Measurements from ENCODE around the gene TTLL11. TPM values are rescaled to one million over a fixed set of nuclear protein-coding genes. Genes with fewer than 3 reads are reported as not detected.
"Not testable (repeated sequence)": the region's sequence is repeated elsewhere in the genome, so short reads cannot be mapped to it uniquely, and the experiment has no call there.

The TTLL11 gene
- total RNA-seq, 1 donor from 2014 or later = 3.6 TPM

- Mint-ChIP-seq H3K36me3 (ENCODE audit: low read depth) (peaks cover 5% of the 10 kb centered on the region), H3K9me3 (peaks cover 5% of the 10 kb centered on the region), H3K4me3 (no peak overlapping the region), H3K27me3 (no peaks in the 10 kb centered on the region), H3K27ac (no peak overlapping the region), H3K4me1 (no peaks in the 10 kb centered on the region)
- DNase-seq (no peak), ATAC-seq (ENCODE audit: low read depth) (no peak)
- TF ChIP-seq CTCF (IDR thresholded peaks at IDR 0.05) = no peak
- intact Hi-C loops (cut with micrococcal nuclease) = no loop called here
- ChIA-PET CTCF (no interaction called here), POLR2A (no interaction called here)
These were observed 17.7 kb downstream of the TTLL11 start for GRCh38 chr9:122075135-122076030.

- H3K36me3 Mint-ChIP-seq (ENCODE audit: low read depth) = peaks cover 4% of the 10 kb centered on the region
- ChIA-PET POLR2A (no interaction called here), CTCF (no interaction called here)
- ATAC-seq (ENCODE audit: low read depth) (no peak), DNase-seq (no peak)
- no peak overlapping the region for H3K27ac Mint-ChIP-seq
- intact Hi-C loops (cut with micrococcal nuclease) = no loop called here
- H3K27me3 Mint-ChIP-seq = no peaks in the 10 kb centered on the region
- no peak overlapping the region for H3K4me3 Mint-ChIP-seq
- no peaks in the 10 kb centered on the region for H3K4me1 Mint-ChIP-seq
- peaks cover 4% of the 10 kb centered on the region for H3K9me3 Mint-ChIP-seq
- no peak for TF ChIP-seq CTCF (IDR thresholded peaks at IDR 0.05)
These were observed 21.4 kb downstream of the TTLL11 start for GRCh38 chr9:122071715-122072114.

GRCh38 chr9:122070728-122071515 lies 22.2 kb downstream of the TTLL11 start:
- peaks cover 10% of the 10 kb centered on the region for H3K9me3 Mint-ChIP-seq
- no peak for ATAC-seq (ENCODE audit: low read depth)
- intact Hi-C loops (cut with micrococcal nuclease) = no loop called here
- no peak for DNase-seq
- TF ChIP-seq CTCF (IDR thresholded peaks at IDR 0.05) = no peak
- peaks cover 10% of the 10 kb centered on the region for H3K36me3 Mint-ChIP-seq (ENCODE audit: low read depth)
- no peaks in the 10 kb centered on the region for H3K4me1 Mint-ChIP-seq
- ChIA-PET POLR2A (no interaction called here), CTCF (no interaction called here)
- no peak overlapping the region for H3K27ac Mint-ChIP-seq
- no peak overlapping the region for H3K4me3 Mint-ChIP-seq
- no peaks in the 10 kb centered on the region for H3K27me3 Mint-ChIP-seq

- CTCF ChIA-PET; POLR2A ChIA-PET; H3K27me3 Mint-ChIP-seq; H3K4me3 Mint-ChIP-seq; DNase-seq; intact Hi-C loops (cut with micrococcal nuclease); ATAC-seq (ENCODE audit: low read depth); H3K4me1 Mint-ChIP-seq; H3K27ac Mint-ChIP-seq: not testable (repeated sequence)
- peaks cover 12% of the 10 kb centered on the region for H3K9me3 Mint-ChIP-seq
- H3K36me3 Mint-ChIP-seq (ENCODE audit: low read depth) = peaks cover 10% of the 10 kb centered on the region
These were observed 26.4 kb downstream of the TTLL11 start for GRCh38 chr9:122066680-122067079.

- H3K4me1 Mint-ChIP-seq = no peaks in the 10 kb centered on the region
- no peak for ATAC-seq (ENCODE audit: low read depth)
- H3K36me3 Mint-ChIP-seq (ENCODE audit: low read depth) = peaks cover 10% of the 10 kb centered on the region
- no peak overlapping the region for H3K4me3 Mint-ChIP-seq
- no peaks in the 10 kb centered on the region for H3K27me3 Mint-ChIP-seq
- CTCF ChIA-PET = no interaction called here
- intact Hi-C loops (cut with micrococcal nuclease) = no loop called here
- H3K27ac Mint-ChIP-seq = no peak overlapping the region
- peaks cover 12% of the 10 kb centered on the region for H3K9me3 Mint-ChIP-seq
- TF ChIP-seq CTCF (IDR thresholded peaks at IDR 0.05) = no peak
- no peak for DNase-seq
- POLR2A ChIA-PET = no interaction called here
These were observed 27.0 kb downstream of the TTLL11 start for GRCh38 chr9:122065923-122066629.

Measured in activated B cell treated with CpG ODN at 0.5 μM for 24 hours (primary cell).